Measurements from ENCODE around the gene RAB11FIP3. TPM values are rescaled to one million over a fixed set of nuclear protein-coding genes. Genes with fewer than 3 reads are reported as not detected.

Gene RAB11FIP3
- total RNA-seq, 1 experiment from 2014 or later: 12.8 TPM

DNA sequence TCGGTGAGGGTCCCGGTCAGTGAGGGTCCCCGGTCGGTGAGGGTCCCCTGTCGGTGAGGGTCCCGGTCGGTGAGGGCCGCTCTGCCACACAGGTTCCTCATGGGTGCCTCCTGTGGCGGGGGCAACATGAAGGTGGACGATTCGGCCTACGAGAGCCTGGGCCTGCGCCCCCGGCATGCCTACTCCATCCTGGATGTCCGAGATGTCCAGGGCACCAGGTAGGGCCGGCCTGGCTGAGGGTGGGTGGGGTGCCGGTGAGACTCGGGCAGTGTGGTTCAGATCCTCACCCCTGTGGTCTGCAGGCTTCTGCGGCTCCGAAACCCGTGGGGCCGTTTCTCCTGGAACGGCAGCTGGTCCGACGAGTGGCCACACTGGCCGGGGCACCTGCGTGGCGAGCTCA is 125.8 kb downstream of the RAB11FIP3 start:
- ChIA-PET POLR2A (no interaction called here), CTCF (no interaction called here), RAD21 (ENCODE audit: low non-redundant PET in 1 of 2, low total read pairs in 2 of 2, uncharacterized antibody in 2 of 2, unreplicated experiment in 2 of 2) (no interaction called here)
- H3K9me3 ChIP-seq (ENCODE audit: control insufficient read depth in 1 of 2, insufficient read depth in 1 of 2, low read depth in 1 of 2, low read length in 2 of 2): no peaks in the 10 kb centered on the region
- no peaks in the 10 kb centered on the region for H3K9me2 ChIP-seq (ENCODE audit: insufficient read depth)
- H4K20me1 ChIP-seq (ENCODE audit: insufficient read depth): no peaks in the 10 kb centered on the region
- H2AFZ ChIP-seq (ENCODE audit: low read depth, low read length, poor library complexity, severe bottlenecking): no peak overlapping the region
- TF ChIP-seq POLR2AphosphoS5 (IDR thresholded peaks at IDR 0.05; ENCODE audit: low read depth, low read length): no peak
- TF ChIP-seq, protein P1, sequence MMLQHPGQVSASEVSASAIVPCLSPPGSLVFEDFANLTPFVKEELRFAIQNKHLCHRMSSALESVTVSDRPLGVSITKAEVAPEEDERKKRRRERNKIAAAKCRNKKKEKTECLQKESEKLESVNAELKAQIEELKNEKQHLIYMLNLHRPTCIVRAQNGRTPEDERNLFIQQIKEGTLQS (IDR thresholded peaks at IDR 0.05): no peak
- TF ChIP-seq, protein P2, sequence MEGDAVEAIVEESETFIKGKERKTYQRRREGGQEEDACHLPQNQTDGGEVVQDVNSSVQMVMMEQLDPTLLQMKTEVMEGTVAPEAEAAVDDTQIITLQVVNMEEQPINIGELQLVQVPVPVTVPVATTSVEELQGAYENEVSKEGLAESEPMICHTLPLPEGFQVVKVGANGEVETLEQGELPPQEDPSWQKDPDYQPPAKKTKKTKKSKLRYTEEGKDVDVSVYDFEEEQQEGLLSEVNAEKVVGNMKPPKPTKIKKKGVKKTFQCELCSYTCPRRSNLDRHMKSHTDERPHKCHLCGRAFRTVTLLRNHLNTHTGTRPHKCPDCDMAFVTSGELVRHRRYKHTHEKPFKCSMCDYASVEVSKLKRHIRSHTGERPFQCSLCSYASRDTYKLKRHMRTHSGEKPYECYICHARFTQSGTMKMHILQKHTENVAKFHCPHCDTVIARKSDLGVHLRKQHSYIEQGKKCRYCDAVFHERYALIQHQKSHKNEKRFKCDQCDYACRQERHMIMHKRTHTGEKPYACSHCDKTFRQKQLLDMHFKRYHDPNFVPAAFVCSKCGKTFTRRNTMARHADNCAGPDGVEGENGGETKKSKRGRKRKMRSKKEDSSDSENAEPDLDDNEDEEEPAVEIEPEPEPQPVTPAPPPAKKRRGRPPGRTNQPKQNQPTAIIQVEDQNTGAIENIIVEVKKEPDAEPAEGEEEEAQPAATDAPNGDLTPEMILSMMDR (IDR thresholded peaks at IDR 0.05 in 2 of 3, conservative IDR thresholded peaks at IDR 0.05 in 1 of 3; ENCODE audit: borderline replicate concordance in 1 of 3, insufficient read depth in 1 of 3, low read depth in 2 of 3, low read length in 2 of 3): no peak
- TF ChIP-seq ZNF274 (IDR thresholded peaks at IDR 0.05; ENCODE audit: low read depth, low read length): no peak
- TF ChIP-seq, protein P3, sequence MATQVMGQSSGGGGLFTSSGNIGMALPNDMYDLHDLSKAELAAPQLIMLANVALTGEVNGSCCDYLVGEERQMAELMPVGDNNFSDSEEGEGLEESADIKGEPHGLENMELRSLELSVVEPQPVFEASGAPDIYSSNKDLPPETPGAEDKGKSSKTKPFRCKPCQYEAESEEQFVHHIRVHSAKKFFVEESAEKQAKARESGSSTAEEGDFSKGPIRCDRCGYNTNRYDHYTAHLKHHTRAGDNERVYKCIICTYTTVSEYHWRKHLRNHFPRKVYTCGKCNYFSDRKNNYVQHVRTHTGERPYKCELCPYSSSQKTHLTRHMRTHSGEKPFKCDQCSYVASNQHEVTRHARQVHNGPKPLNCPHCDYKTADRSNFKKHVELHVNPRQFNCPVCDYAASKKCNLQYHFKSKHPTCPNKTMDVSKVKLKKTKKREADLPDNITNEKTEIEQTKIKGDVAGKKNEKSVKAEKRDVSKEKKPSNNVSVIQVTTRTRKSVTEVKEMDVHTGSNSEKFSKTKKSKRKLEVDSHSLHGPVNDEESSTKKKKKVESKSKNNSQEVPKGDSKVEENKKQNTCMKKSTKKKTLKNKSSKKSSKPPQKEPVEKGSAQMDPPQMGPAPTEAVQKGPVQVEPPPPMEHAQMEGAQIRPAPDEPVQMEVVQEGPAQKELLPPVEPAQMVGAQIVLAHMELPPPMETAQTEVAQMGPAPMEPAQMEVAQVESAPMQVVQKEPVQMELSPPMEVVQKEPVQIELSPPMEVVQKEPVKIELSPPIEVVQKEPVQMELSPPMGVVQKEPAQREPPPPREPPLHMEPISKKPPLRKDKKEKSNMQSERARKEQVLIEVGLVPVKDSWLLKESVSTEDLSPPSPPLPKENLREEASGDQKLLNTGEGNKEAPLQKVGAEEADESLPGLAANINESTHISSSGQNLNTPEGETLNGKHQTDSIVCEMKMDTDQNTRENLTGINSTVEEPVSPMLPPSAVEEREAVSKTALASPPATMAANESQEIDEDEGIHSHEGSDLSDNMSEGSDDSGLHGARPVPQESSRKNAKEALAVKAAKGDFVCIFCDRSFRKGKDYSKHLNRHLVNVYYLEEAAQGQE (IDR thresholded peaks at IDR 0.05; ENCODE audit: low read depth): no peak
- TF ChIP-seq, protein P4, sequence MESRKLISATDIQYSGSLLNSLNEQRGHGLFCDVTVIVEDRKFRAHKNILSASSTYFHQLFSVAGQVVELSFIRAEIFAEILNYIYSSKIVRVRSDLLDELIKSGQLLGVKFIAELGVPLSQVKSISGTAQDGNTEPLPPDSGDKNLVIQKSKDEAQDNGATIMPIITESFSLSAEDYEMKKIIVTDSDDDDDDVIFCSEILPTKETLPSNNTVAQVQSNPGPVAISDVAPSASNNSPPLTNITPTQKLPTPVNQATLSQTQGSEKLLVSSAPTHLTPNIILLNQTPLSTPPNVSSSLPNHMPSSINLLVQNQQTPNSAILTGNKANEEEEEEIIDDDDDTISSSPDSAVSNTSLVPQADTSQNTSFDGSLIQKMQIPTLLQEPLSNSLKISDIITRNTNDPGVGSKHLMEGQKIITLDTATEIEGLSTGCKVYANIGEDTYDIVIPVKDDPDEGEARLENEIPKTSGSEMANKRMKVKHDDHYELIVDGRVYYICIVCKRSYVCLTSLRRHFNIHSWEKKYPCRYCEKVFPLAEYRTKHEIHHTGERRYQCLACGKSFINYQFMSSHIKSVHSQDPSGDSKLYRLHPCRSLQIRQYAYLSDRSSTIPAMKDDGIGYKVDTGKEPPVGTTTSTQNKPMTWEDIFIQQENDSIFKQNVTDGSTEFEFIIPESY (IDR thresholded peaks at IDR 0.05; ENCODE audit: extremely low read depth, insufficient replicate concordance, low read length): no peak
- no peak for TF ChIP-seq RAD21 (IDR thresholded peaks at IDR 0.05; ENCODE audit: low read depth)
- no peak for TF ChIP-seq EZH2phosphoT487 (IDR thresholded peaks at IDR 0.05; ENCODE audit: borderline replicate concordance)
- TF ChIP-seq ELF1 (IDR thresholded peaks at IDR 0.05; ENCODE audit: borderline replicate concordance, low read depth): no peak
- no peaks in the 10 kb centered on the region for H3K27me3 ChIP-seq (ENCODE audit: insufficient read depth, low read length)
- H3K27ac ChIP-seq (ENCODE audit: low read depth, low read length): no peak overlapping the region
- H3K4me2 ChIP-seq (ENCODE audit: low read length): no peak overlapping the region
- no peak overlapping the region for H3K4me3 ChIP-seq (replicated peaks in 1 of 2; ENCODE audit: low read depth in 1 of 2, low read length in 2 of 2)
- H3K36me3 ChIP-seq (ENCODE audit: control insufficient read depth in 1 of 2, insufficient read depth in 2 of 2, low read length in 2 of 2): no peaks in the 10 kb centered on the region
- H3K4me1 ChIP-seq (ENCODE audit: control insufficient read depth in 1 of 2, insufficient read depth in 2 of 2, low read length in 2 of 2): no peaks in the 10 kb centered on the region
- H3K79me2 ChIP-seq (ENCODE audit: insufficient read depth, low read length): no peaks in the 10 kb centered on the region
- ATAC-seq (no peak), DNase-seq (ENCODE audit: low read depth, low spot score) (no peak)
- BruUV-seq (replicated peaks): no TSS peak
- H3K9ac ChIP-seq (ENCODE audit: low read length): no peak overlapping the region
- intact Hi-C loops (cut with micrococcal nuclease): no loop called here
